ENCODE data around the gene NEDD9.

Gene NEDD9

GRCh38 chr6:11204794-11205366, 27.6 kb downstream of the NEDD9 start:
- H3K4me3 ChIP-seq (ENCODE audit: severe bottlenecking), result no peak overlapping the region
- DNase-seq (ENCODE audit: low spot score) (no peak), ATAC-seq (ENCODE audit: low read depth) (no peak)
- 0 out of 2 replicates have a peak, but pooled peaks cover 3% of the 10 kb centered on the region for H3K36me3 ChIP-seq (ENCODE audit: low read depth)
- no peak for TF ChIP-seq CTCF (IDR thresholded peaks at IDR 0.05; ENCODE audit: poor library complexity, severe bottlenecking)
- no peak overlapping the region for H3K27ac ChIP-seq (ENCODE audit: poor library complexity, severe bottlenecking)
- peaks cover 22% of the 10 kb centered on the region for H3K4me1 ChIP-seq (ENCODE audit: insufficient read depth, poor library complexity, severe bottlenecking)
- H3K27me3 ChIP-seq (ENCODE audit: insufficient read depth, poor library complexity, severe bottlenecking), result no peaks in the 10 kb centered on the region
- H3K9me3 ChIP-seq (ENCODE audit: severe bottlenecking), result no peaks in the 10 kb centered on the region

GRCh38 chr6:11204005-11204399, 28.5 kb downstream of the NEDD9 start:
- H3K4me1 ChIP-seq (ENCODE audit: insufficient read depth, poor library complexity, severe bottlenecking), result peaks cover 22% of the 10 kb centered on the region
- H3K36me3 ChIP-seq (ENCODE audit: low read depth), result 0 out of 2 replicates have a peak, but pooled peaks cover 3% of the 10 kb centered on the region
- no peak overlapping the region for H3K27ac ChIP-seq (ENCODE audit: poor library complexity, severe bottlenecking)
- H3K4me3 ChIP-seq (ENCODE audit: severe bottlenecking), result no peak overlapping the region
- H3K27me3 ChIP-seq (ENCODE audit: insufficient read depth, poor library complexity, severe bottlenecking), result no peaks in the 10 kb centered on the region
- DNase-seq (ENCODE audit: low spot score), result no peak
- no peak for ATAC-seq (ENCODE audit: low read depth)
- H3K9me3 ChIP-seq (ENCODE audit: severe bottlenecking), result no peaks in the 10 kb centered on the region
- TF ChIP-seq CTCF (IDR thresholded peaks at IDR 0.05; ENCODE audit: poor library complexity, severe bottlenecking), result no peak

DNA sequence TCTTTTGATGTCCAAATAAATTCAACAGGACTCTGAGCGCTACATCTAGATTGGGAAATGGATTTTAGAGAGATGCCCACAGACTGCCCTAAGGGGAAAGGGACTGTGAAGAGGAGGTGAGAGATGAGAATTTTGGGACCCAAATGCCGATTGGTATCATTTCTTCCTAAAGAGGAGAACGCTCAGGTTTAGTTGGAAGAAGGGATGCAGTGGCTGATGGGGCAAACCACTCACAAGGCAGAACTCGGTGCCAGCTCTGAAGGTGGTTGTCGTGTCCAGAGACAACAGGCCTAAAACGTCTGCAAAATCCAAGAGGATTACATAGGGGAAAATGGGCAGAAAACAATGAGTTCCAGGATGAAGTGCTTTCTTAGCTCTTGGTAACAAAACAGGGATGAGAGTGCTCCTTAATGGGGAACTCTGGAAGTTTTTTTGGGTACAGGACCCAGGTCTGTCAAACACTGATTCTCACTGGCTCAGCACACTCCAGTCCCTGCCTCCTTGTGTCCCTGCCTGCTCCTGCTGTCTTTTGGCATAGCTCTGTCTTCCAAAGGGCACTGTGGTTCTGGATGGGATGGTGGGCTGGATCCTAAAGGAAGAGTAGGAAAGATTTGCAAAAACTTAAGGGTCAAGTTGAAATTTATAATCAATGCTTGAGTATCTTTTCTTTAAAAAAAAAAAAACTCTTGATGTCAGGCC, 29.0 kb downstream of the NEDD9 start:
- peaks cover 22% of the 10 kb centered on the region for H3K4me1 ChIP-seq (ENCODE audit: insufficient read depth, poor library complexity, severe bottlenecking)
- no peak for DNase-seq (ENCODE audit: low spot score)
- no peak overlapping the region for H3K27ac ChIP-seq (ENCODE audit: poor library complexity, severe bottlenecking)
- H3K9me3 ChIP-seq (ENCODE audit: severe bottlenecking), result no peaks in the 10 kb centered on the region
- H3K36me3 ChIP-seq (ENCODE audit: low read depth), result 0 out of 2 replicates have a peak, but pooled peaks cover 3% of the 10 kb centered on the region
- no peak for TF ChIP-seq CTCF (IDR thresholded peaks at IDR 0.05; ENCODE audit: poor library complexity, severe bottlenecking)
- no peak overlapping the region for H3K4me3 ChIP-seq (ENCODE audit: severe bottlenecking)
- no peak for ATAC-seq (ENCODE audit: low read depth)
- no peaks in the 10 kb centered on the region for H3K27me3 ChIP-seq (ENCODE audit: insufficient read depth, poor library complexity, severe bottlenecking)

DNA sequence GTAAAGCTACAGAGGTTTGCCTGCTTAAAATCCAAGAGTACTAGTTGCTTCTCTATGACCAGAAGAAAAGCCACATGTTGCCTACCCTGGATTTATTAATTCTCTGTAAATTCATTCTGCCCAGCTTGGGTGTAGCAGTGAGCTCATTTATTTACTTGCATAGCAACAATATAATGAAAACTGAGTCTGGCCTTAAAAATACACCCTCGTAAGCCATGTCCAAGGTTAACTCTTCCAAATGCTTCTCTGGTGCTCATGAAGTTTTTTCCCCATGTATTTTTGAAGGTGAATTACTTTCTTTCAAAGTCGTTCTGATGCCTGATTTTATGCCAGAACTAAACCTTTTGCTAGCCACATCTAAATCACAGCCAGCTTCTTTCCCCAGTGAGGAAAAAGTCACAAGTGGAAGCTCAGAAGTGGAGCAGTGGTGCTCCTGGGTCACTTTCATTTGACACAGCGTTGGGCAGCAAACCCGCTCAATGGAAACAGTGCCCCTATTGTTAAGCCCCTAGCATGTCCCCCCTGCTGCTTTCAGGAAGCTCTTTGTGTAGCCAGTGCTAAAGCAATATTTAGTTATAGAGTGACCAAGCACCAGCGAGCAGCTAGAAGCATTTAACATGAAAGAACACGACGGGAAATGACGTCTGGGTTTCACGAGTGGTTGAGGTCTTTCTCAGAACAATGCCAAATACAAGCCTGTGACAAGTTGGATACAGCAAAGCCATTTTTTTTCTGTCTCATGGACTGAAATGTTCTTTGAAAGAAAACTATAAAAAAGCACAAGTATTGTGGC, 29.8 kb downstream of the NEDD9 start:
- no peaks in the 10 kb centered on the region for H3K27me3 ChIP-seq (ENCODE audit: insufficient read depth, poor library complexity, severe bottlenecking)
- H3K4me1 ChIP-seq (ENCODE audit: insufficient read depth, poor library complexity, severe bottlenecking), result peaks cover 20% of the 10 kb centered on the region
- TF ChIP-seq CTCF (IDR thresholded peaks at IDR 0.05; ENCODE audit: poor library complexity, severe bottlenecking), result no peak
- DNase-seq (ENCODE audit: low spot score) (no peak), ATAC-seq (ENCODE audit: low read depth) (no peak)
- no peak overlapping the region for H3K4me3 ChIP-seq (ENCODE audit: severe bottlenecking)
- H3K36me3 ChIP-seq (ENCODE audit: low read depth), result 0 out of 2 replicates have a peak, but pooled peaks cover 3% of the 10 kb centered on the region
- H3K9me3 ChIP-seq (ENCODE audit: severe bottlenecking), result no peaks in the 10 kb centered on the region
- H3K27ac ChIP-seq (ENCODE audit: poor library complexity, severe bottlenecking), result no peak overlapping the region
